ENCODE results near the gene AP4B1. TPM values are rescaled to one million over a fixed set of nuclear protein-coding genes. Genes with fewer than 3 reads are reported as not detected.

Gene AP4B1
- total and polyA plus RNA-seq, 2 of the 13 experiments (the other 11 are each of a cell fraction or from before 2014, with no cell fraction given): 8.5 to 12.0 TPM

DNA sequence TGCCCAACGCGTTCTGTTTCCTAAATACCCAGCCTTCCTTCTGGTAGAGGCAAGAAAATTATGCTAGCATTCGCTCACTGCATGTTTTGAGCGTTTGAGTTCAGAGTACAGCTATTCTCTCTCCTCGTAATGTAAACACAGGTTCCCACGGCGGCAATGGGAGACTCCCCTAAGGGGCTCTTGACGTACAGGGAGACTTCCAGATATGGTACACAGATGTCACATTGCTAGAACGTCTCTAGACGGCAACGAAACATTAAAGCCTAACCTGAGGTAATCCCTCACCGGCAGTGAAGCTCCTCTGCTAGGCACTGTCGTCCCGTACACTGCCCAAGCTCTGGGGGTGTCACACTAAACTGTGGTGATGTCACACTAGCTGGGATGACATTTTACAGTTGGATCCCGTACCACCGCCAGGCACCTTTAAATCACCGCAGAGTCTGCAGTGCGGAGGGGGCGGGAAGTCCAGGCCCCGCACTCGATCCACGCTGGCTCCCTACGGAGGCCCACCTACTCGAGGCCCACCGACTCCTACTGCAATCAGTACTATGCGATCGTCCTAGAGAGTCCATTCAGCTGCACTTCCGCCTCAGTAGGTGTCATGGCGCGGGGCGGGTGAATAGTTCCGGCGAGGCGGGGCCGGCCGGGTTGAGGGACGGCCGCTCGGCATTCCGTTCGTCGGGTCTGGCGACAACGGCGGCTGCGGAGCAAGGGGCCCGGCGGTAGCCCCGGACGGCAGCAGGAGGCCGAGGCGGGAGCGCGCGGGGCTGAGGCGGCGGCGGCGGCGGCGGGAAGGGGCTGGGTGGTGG lies 24.5 kb upstream of the AP4B1 start, which contains the start of gene HIPK1 (continued):
- peak; percentile 81 for TF ChIP-seq ZGPAT (CRISPR knock-in tag; IDR thresholded peaks at IDR 0.05)
- TF ChIP-seq, protein P1, sequence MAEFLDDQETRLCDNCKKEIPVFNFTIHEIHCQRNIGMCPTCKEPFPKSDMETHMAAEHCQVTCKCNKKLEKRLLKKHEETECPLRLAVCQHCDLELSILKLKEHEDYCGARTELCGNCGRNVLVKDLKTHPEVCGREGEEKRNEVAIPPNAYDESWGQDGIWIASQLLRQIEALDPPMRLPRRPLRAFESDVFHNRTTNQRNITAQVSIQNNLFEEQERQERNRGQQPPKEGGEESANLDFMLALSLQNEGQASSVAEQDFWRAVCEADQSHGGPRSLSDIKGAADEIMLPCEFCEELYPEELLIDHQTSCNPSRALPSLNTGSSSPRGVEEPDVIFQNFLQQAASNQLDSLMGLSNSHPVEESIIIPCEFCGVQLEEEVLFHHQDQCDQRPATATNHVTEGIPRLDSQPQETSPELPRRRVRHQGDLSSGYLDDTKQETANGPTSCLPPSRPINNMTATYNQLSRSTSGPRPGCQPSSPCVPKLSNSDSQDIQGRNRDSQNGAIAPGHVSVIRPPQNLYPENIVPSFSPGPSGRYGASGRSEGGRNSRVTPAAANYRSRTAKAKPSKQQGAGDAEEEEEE (CRISPR knock-in tag; IDR thresholded peaks at IDR 0.05; ENCODE audit: borderline replicate concordance): no peak
- no peak for TF ChIP-seq ATRX (CRISPR knock-in tag; IDR thresholded peaks at IDR 0.05; ENCODE audit: borderline replicate concordance)
- TF ChIP-seq POLR2G (IDR thresholded peaks at IDR 0.05; ENCODE audit: low read depth, low read length): peak; percentile 74
- TF ChIP-seq ZNF687 (CRISPR knock-in tag; IDR thresholded peaks at IDR 0.05): peak; percentile 86
- TF ChIP-seq RXRA (CRISPR knock-in tag; IDR thresholded peaks at IDR 0.05): peak; percentile 69
- TF ChIP-seq, protein P2, sequence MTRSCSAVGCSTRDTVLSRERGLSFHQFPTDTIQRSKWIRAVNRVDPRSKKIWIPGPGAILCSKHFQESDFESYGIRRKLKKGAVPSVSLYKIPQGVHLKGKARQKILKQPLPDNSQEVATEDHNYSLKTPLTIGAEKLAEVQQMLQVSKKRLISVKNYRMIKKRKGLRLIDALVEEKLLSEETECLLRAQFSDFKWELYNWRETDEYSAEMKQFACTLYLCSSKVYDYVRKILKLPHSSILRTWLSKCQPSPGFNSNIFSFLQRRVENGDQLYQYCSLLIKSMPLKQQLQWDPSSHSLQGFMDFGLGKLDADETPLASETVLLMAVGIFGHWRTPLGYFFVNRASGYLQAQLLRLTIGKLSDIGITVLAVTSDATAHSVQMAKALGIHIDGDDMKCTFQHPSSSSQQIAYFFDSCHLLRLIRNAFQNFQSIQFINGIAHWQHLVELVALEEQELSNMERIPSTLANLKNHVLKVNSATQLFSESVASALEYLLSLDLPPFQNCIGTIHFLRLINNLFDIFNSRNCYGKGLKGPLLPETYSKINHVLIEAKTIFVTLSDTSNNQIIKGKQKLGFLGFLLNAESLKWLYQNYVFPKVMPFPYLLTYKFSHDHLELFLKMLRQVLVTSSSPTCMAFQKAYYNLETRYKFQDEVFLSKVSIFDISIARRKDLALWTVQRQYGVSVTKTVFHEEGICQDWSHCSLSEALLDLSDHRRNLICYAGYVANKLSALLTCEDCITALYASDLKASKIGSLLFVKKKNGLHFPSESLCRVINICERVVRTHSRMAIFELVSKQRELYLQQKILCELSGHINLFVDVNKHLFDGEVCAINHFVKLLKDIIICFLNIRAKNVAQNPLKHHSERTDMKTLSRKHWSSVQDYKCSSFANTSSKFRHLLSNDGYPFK (CRISPR knock-in tag; IDR thresholded peaks at IDR 0.05; ENCODE audit: borderline replicate concordance): peak; percentile 100
- peak; percentile 50; the same call in 1 of the 2 replicates for TF ChIP-seq ZMYM3 (CRISPR knock-in tag; IDR thresholded peaks at IDR 0.05)
- TF ChIP-seq KMT2A (CRISPR knock-in tag; IDR thresholded peaks at IDR 0.05): peak; percentile 65
- TF ChIP-seq NR2F2 (IDR thresholded peaks at IDR 0.05; ENCODE audit: borderline replicate concordance, low read depth): 0 out of 2 replicates have a peak, but pooled peaks have one; percentile 20
- TF ChIP-seq ISX (CRISPR knock-in tag; conservative IDR thresholded peaks at IDR 0.05): no peak
- TF ChIP-seq CREB1 (IDR thresholded peaks at IDR 0.05): peak; percentile 88
- peak; percentile 86 for TF ChIP-seq CREB1 (CRISPR knock-in tag; IDR thresholded peaks at IDR 0.05)
- peak; percentile 51 for TF ChIP-seq NFYC (CRISPR knock-in tag; IDR thresholded peaks at IDR 0.05)
- TF ChIP-seq TAF1 (CRISPR knock-in tag; IDR thresholded peaks at IDR 0.05): peak; percentile 80
- TF ChIP-seq LCORL (IDR thresholded peaks at IDR 0.05): no peak
- TF ChIP-seq LCORL (CRISPR knock-in tag; IDR thresholded peaks at IDR 0.05): peak; percentile 77; the same call in 1 of the 2 replicates
- no peak for TF ChIP-seq ETV6 (CRISPR knock-in tag; conservative IDR thresholded peaks at IDR 0.05)
- TF ChIP-seq TOPORS (CRISPR knock-in tag; IDR thresholded peaks at IDR 0.05): peak; percentile 54; the same call in 1 of the 2 replicates
- TF ChIP-seq, protein P3, sequence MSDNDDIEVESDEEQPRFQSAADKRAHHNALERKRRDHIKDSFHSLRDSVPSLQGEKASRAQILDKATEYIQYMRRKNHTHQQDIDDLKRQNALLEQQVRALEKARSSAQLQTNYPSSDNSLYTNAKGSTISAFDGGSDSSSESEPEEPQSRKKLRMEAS (IDR thresholded peaks at IDR 0.05): peak; percentile 67

Data from HepG2 (cell line).